Naive thymus-derived CD8-positive, alpha-beta T cell (primary cell): ENCODE measurements around the gene AASDHPPT. TPM values are rescaled to one million over a fixed set of nuclear protein-coding genes. Genes with fewer than 3 reads are reported as not detected.

Experiments used
- ATAC-seq, 2 donors: fragments of 150-1000 bp; cut with Tn5 transposase in 1 of 2; sonication (Bioruptor Pico), chemical (Tn5 transposase) in 1 of 2; 1 replicate in 1 of 2; 2 replicates in 1 of 2; pipeline ENCODE4 v1.10.0; 2021; ENCODE audit warnings: mild to moderate bottlenecking in 2 of 2, moderate library complexity in 2 of 2
- POLR2A ChIA-PET: fragments of 350-600 bp; sonication (Branson Sonifier 250); formaldehyde crosslinking; loops from one replicate; lab custom pipeline; 2021; ENCODE audit warnings: antibody characterized with exemption; lab: Charles Lee
- DNase-seq, 10 donors: peaks; one replicate each; pipeline versions ENCODE4 v3.0.0 to v3.0.0-alpha.2; 2020 to 2022
- H3K27ac Mint-ChIP-seq, 10 donors: one replicate each; pipeline ENCODE4 v1.8.0; 2020 to 2022; ENCODE audit warnings: mild to moderate bottlenecking in 10 of 10, mixed read lengths in 10 of 10, moderate library complexity in 4 of 10, inconsistent platforms in 1 of 10
- H3K27me3 Mint-ChIP-seq, 5 donors: one replicate each; pipeline ENCODE4 v1.8.0; 2021 to 2022; ENCODE audit warnings: mixed read lengths in 5 of 5
- H3K36me3 Mint-ChIP-seq, 3 donors: one replicate each; pipeline ENCODE4 v1.8.0; 2020 to 2022; ENCODE audit warnings: mixed read lengths in 3 of 3, mild to moderate bottlenecking in 2 of 3, inconsistent platforms in 1 of 3
- H3K4me1 Mint-ChIP-seq, 4 donors: one replicate each; pipeline ENCODE4 v1.8.0; 2021 to 2022; ENCODE audit warnings: mixed read lengths in 4 of 4
- H3K4me3 Mint-ChIP-seq, 10 donors: one replicate each; pipeline ENCODE4 v1.8.0; 2020 to 2022; ENCODE audit warnings: mild to moderate bottlenecking in 10 of 10, mixed read lengths in 10 of 10, moderate library complexity in 6 of 10, inconsistent platforms in 1 of 10
- H3K9me3 Mint-ChIP-seq, 9 donors: one replicate each; pipeline ENCODE4 v1.8.0; 2020 to 2022; ENCODE audit warnings: mixed read lengths in 9 of 9, mild to moderate bottlenecking in 3 of 9, inconsistent platforms in 1 of 9, moderate library complexity in 1 of 9
- polyA plus RNA-seq, 3 donors: library from polyadenylated mRNA; unstranded; fragments of 300-500 nt; fragmentation: Illumina TruSeq; gene quantifications; one replicate each; pipeline ENCODE4 v1.2.3, GENCODE V29; 2021
- total RNA-seq, 8 experiments: library from RNA in 2 of 8; stranded (reverse) in 2 of 8; gene quantifications; one replicate each; pipeline ENCODE4 v1.2.3 and lab custom pipeline; 2021 to 2026

The AASDHPPT gene
- total and polyA plus RNA-seq, 5 experiments from 2014 or later = 28.0 to 48.6 (median 35.5) TPM

DNA sequence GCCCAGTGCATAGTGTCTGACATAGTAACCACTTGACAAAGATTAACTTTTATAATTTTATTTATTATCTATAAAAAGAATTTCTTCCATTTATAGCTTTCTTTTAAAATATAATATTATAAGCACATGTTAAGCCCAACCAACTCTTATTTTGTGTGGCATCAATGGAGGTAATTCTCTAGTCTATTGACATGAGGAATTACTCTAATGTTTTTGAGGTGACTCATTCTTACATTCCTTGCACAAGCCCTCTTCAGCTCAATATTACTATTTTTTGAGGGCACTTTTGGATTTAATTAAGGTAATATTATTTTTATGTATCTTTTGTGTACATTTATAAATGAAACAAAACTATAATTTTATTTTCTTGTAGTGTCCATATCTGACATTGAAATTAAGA lies 59.6 kb downstream of the AASDHPPT start:
- Mint-ChIP-seq H3K9me3 (peaks cover 0 to 6% (median 0%) of the 10 kb centered on the region in 9 donors), H3K27ac (no peak overlapping the region), H3K27me3 (peaks cover 9 to 16% (median 13%) of the 10 kb centered on the region in 5 donors), H3K4me1 (no peaks in the 10 kb centered on the region), H3K4me3 (no peak overlapping the region), H3K36me3 (no peaks in the 10 kb centered on the region)
- POLR2A ChIA-PET = no interaction called here
- DNase-seq (no peak), ATAC-seq (no peak)

DNA sequence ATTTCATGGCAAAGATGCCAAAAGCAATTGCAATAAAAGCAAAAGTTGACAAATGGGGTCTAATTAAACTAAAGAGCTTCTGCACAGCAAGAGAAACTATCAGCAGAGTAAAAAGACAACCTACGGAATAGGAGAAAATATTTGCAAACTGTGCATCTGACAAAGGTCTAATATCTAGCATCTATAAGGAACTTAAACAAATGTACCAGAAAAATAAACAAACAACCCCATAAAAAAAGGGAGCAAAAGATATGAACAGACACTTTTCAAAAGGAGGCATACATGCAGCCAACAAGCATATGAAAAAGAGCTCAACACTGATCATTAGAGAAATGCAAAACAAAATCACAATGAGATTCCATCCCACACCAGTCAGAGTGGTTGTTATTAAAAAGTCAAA lies 60.3 kb downstream of the AASDHPPT start:
- DNase-seq = no peak
- no peak overlapping the region for H3K4me3 Mint-ChIP-seq
- H3K27ac Mint-ChIP-seq = no peak overlapping the region
- peaks cover 9 to 20% (median 15%) of the 10 kb centered on the region in 5 donors for H3K27me3 Mint-ChIP-seq
- no peaks in the 10 kb centered on the region for H3K4me1 Mint-ChIP-seq
- peaks cover 0 to 5% (median 0%) of the 10 kb centered on the region in 3 donors for H3K36me3 Mint-ChIP-seq
- POLR2A ChIA-PET = no interaction called here
- ATAC-seq = no peak
- H3K9me3 Mint-ChIP-seq = peaks cover 0 to 6% (median 0%) of the 10 kb centered on the region in 9 donors

Other genes starting within 250 kb of the AASDHPPT start
- 10 to 100 TPM; 16.8 to 18.3 TPM for gene MSANTD4, start 55.4 kb upstream of the AASDHPPT start, total RNA-seq
- 1 to 10 TPM; 4.1 to 6.2 (median 5.1) TPM for gene MSANTD4, start 55.4 kb upstream of the AASDHPPT start, polyA plus RNA-seq
- 10 to 100 TPM; 10.5 to 13.2 TPM for gene KBTBD3, start 315 bp upstream of the AASDHPPT start, total RNA-seq
- 10 to 100 TPM in 1 of 3 donors, 1 to 10 TPM in 2; 5.1 to 17.5 (median 9.7) TPM for gene KBTBD3, start 315 bp upstream of the AASDHPPT start, polyA plus RNA-seq